HEK293T (cell line): Measurements from ENCODE around the gene C9orf85.

Source experiments
- CTCF ChIA-PET: fragments of 350-600 bp; formaldehyde crosslinking; extraction: SDS; loops from one replicate; lab custom pipeline; 2021; ENCODE audit warnings: antibody characterized with exemption, inconsistent platforms; lab: Yijun Ruan, JAX
- POLR2A ChIA-PET: fragments of 350-600 bp; formaldehyde crosslinking; extraction: SDS; loops from one replicate; lab custom pipeline; 2020; ENCODE audit warnings: antibody characterized with exemption, inconsistent platforms; lab: Yijun Ruan, JAX
- DNase-seq: peaks from one replicate; pipeline ENCODE4 v3.0.0; 2012; ENCODE audit warnings: mixed read lengths; ENCODE audit errors: extremely low spot score
- ARNT ChIP-seq: fragments of 450-650 bp; IDR thresholded peaks from 2 replicates; pipeline ENCODE4 v1.6.1; 2017; ENCODE audit warnings: mild to moderate bottlenecking
- BHLHE40 ChIP-seq: fragments of 450-650 bp; IDR thresholded peaks from 2 replicates; pipeline ENCODE4 v1.6.1; 2016; ENCODE audit warnings: mild to moderate bottlenecking, moderate library complexity, borderline replicate concordance
- CTBP1 ChIP-seq: fragments of 450-650 bp; IDR thresholded peaks from 2 replicates; pipeline ENCODE4 v1.6.1; 2016; ENCODE audit warnings: borderline replicate concordance
- ELF4 ChIP-seq: fragments of 450-650 bp; IDR thresholded peaks from 2 replicates; pipeline ENCODE4 v1.6.1; 2017; ENCODE audit warnings: antibody characterized with exemption
- FOXA1 ChIP-seq: fragments of 450-650 bp; IDR thresholded peaks from 2 replicates; pipeline ENCODE4 v1.6.1; 2016; ENCODE audit warnings: mild to moderate bottlenecking
- FOXK2 ChIP-seq: fragments of 450-650 bp; IDR thresholded peaks from 2 replicates; pipeline ENCODE4 v1.6.1; 2016; ENCODE audit warnings: mild to moderate bottlenecking
- FOXM1 ChIP-seq: fragments of 450-650 bp; IDR thresholded peaks from 2 replicates; pipeline ENCODE4 v1.6.1; 2017; ENCODE audit warnings: mild to moderate bottlenecking, borderline replicate concordance
- HDGF ChIP-seq: fragments of 450-650 bp; IDR thresholded peaks from 2 replicates; pipeline ENCODE4 v1.6.1; 2017; ENCODE audit warnings: antibody characterized with exemption, borderline replicate concordance
- L3MBTL2 ChIP-seq: fragments of 450-650 bp; conservative IDR thresholded peaks from 2 replicates; pipeline ENCODE4 v1.6.1; 2016; ENCODE audit warnings: mild to moderate bottlenecking
- LEF1 ChIP-seq: fragments of 450-650 bp; IDR thresholded peaks from 2 replicates; pipeline ENCODE4 v1.6.1; 2017; ENCODE audit warnings: mild to moderate bottlenecking, borderline replicate concordance
- NFRKB ChIP-seq: fragments of 450-650 bp; IDR thresholded peaks from 2 replicates; pipeline ENCODE4 v1.6.1; 2016; ENCODE audit warnings: mild to moderate bottlenecking, moderate library complexity
- PKNOX1 ChIP-seq: fragments of 450-650 bp; IDR thresholded peaks from 2 replicates; pipeline ENCODE4 v1.6.1; 2016
- SP1 ChIP-seq: fragments of 450-650 bp; IDR thresholded peaks from 2 replicates; pipeline ENCODE4 v1.6.1; 2017
- SUZ12 ChIP-seq: fragments of 450-650 bp; IDR thresholded peaks from 2 replicates; pipeline ENCODE4 v1.6.1; 2016; ENCODE audit warnings: mild to moderate bottlenecking
- TARDBP ChIP-seq: fragments of 450-650 bp; IDR thresholded peaks from 2 replicates; pipeline ENCODE4 v1.6.1; 2016
- ZNF384 ChIP-seq: fragments of 450-650 bp; IDR thresholded peaks from 2 replicates; pipeline ENCODE4 v1.6.1; 2016

The C9orf85 gene

GRCh38 chr9:71966601-71967000 is 55.2 kb downstream of the C9orf85 start:
- POLR2A ChIA-PET: no interaction called here
- DNase-seq: no peak
- TF ChIP-seq SP1 (no peak), TARDBP (no peak), NFRKB (no peak), PKNOX1 (no peak), BHLHE40 (no peak), CTBP1 (no peak), ELF4 (no peak), L3MBTL2 (no peak), FOXK2 (no peak), ARNT (no peak), FOXA1 (no peak), ZNF384 (no peak), FOXM1 (no peak), HDGF (no peak), LEF1 (no peak), SUZ12 (no peak)
- CTCF ChIA-PET: no interaction called here

GRCh38 chr9:71968541-71969090 is 57.2 kb downstream of the C9orf85 start:
- DNase-seq: no peak
- CTCF ChIA-PET: no interaction called here
- TF ChIP-seq ELF4 (no peak), FOXA1 (no peak), PKNOX1 (no peak), ARNT (no peak), HDGF (no peak), TARDBP (no peak), SUZ12 (no peak), FOXK2 (no peak), ZNF384 (no peak), BHLHE40 (no peak), FOXM1 (no peak), L3MBTL2 (no peak), CTBP1 (no peak), NFRKB (no peak)
- POLR2A ChIA-PET: no interaction called here

GRCh38 chr9:71975833-71976232 is 64.4 kb downstream of the C9orf85 start:
- ChIA-PET POLR2A (no interaction called here), CTCF (interaction anchor here (0.6 kb wide), 1 partner anchor 32 kb away, joined by 6 read pairs; no protein-coding TSS in a partner anchor)
- TF ChIP-seq NFRKB: no peak
- no peak for TF ChIP-seq TARDBP
- TF ChIP-seq PKNOX1: no peak
- TF ChIP-seq SP1: no peak
- no peak for TF ChIP-seq ELF4
- TF ChIP-seq L3MBTL2: no peak
- no peak for TF ChIP-seq SUZ12
- TF ChIP-seq CTBP1: no peak
- TF ChIP-seq FOXA1: no peak
- TF ChIP-seq LEF1: no peak
- TF ChIP-seq FOXK2: no peak
- TF ChIP-seq ARNT: no peak
- TF ChIP-seq HDGF: no peak
- no peak for TF ChIP-seq ZNF384
- no peak for TF ChIP-seq BHLHE40
- TF ChIP-seq FOXM1: no peak
- DNase-seq: no peak

GRCh38 chr9:71977003-71977402 is 65.6 kb downstream of the C9orf85 start:
- TF ChIP-seq FOXA1 (no peak), LEF1 (no peak), ZNF384 (peak; percentile 86), CTBP1 (no peak)
- ChIA-PET CTCF (interaction anchor here (0.6 to 0.7 kb wide), 2 partner anchors 70 to 212 kb away, joined by 3 to 5 read pairs; no protein-coding TSS in a partner anchor), POLR2A (no interaction called here)
- no peak for DNase-seq

- POLR2A ChIA-PET: no interaction called here
- CTCF ChIA-PET: no interaction called here
- TF ChIP-seq ELF4 (no peak), PKNOX1 (no peak), HDGF (no peak), ARNT (no peak), FOXM1 (no peak)
- DNase-seq: no peak
These were observed 69.1 kb downstream of the C9orf85 start for GRCh38 chr9:71980266-71981190.
